SK-N-MC (cell line): ENCODE measurements around the gene S100A11.

Source experiments
- EZH2 ChIP-seq: fragments of 200-600 bp; sonication (generic); IDR thresholded peaks from one replicate; pipeline ENCODE4 v1.6.1; 2017; ENCODE audit warnings: antibody characterized with exemption
- FOXP2 ChIP-seq: optimal IDR thresholded peaks from 2 replicates; pipeline ENCODE3; 2011; ENCODE audit warnings: mild to moderate bottlenecking, moderate library complexity; ENCODE audit not compliant: insufficient read depth; ENCODE audit errors: extremely low read length, control extremely low read depth
- POLR2AphosphoS5 ChIP-seq: IDR thresholded peaks from 2 replicates; pipeline ENCODE4 v1.6.1; 2012; ENCODE audit warnings: mild to moderate bottlenecking, low read depth, low read length, borderline replicate concordance

DNA sequence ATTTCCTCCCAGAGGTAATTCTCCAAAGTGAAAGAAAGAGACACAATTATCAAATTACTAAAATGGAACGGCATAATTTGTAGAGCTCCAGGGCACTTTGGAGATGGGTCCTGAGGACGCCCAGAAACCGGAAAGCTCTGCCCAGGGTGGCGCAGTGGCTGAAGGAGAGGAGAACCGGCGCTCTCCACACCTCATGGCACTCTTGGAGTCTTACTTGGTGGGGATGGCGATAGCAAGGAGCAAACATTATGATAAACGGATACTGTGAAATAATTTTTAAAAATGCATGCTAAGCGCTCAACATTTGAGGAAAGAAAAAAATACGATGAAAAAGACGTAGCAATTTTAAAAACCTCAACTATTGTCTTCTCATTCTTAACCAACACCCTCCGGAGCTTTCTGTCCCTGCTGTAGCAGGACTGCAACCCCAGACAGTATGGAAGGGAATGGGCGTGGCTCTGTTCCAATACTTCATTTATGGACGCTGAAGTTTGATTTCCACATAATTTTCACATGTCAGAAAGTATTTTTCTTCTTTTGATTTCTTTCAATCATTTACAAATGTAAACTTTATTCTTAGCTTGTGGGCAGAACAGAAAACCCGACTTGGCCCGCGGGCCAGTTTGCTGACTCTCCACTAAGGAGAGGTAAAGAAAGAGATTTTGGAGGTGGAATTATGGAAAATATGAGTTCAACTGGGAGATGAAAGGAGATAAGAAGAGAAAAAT is 1.1 kb downstream of the S100A11 start:
- no peak for TF ChIP-seq EZH2
- no peak for TF ChIP-seq FOXP2
- TF ChIP-seq POLR2AphosphoS5, result no peak; the same call in 1 of the 2 replicates
